Transverse colon (tissue), 4 donors: ENCODE data around the gene DNAH7. TPM values are rescaled to one million over a fixed set of nuclear protein-coding genes. Genes with fewer than 3 reads are reported as not detected.

ENCODE experiments used
- DNase-seq: peaks from one replicate; pipeline ENCODE4 v3.0.0-alpha.2; 2019
- H3K27ac ChIP-seq, 4 donors: fragments of 200-600 bp; sonication (generic); 2 replicates each; pipeline ENCODE4 v1.5.1; 2016 to 2018; ENCODE audit warnings: inconsistent platforms in 4 of 4
- H3K27me3 ChIP-seq: fragments of 200-600 bp; sonication (generic); 2 replicates; pipeline ENCODE4 v1.5.1; 2017; ENCODE audit warnings: inconsistent platforms
- H3K36me3 ChIP-seq, 4 donors: fragments of 200-600 bp; sonication (generic); 2 replicates each; pipeline ENCODE4 v1.5.1; 2017 to 2019; ENCODE audit warnings: inconsistent platforms in 4 of 4
- H3K4me1 ChIP-seq, 4 donors: fragments of 200-600 bp; sonication (generic); 2 replicates each; pipeline ENCODE4 v1.5.1; 2017 to 2020; ENCODE audit warnings: inconsistent platforms in 4 of 4
- H3K4me3 ChIP-seq, 4 donors: fragments of 200-600 bp; sonication (generic); 1 replicate in 1 of 4; 2 replicates in 3 of 4; pipeline versions ENCODE4 v1.5.1 to v1.6.1; 2017 to 2019; ENCODE audit warnings: inconsistent platforms in 4 of 4
- H3K9me3 ChIP-seq, 2 donors: fragments of 200-600 bp; sonication (generic); 2 replicates each; pipeline ENCODE4 v1.5.1; 2017 to 2019; ENCODE audit warnings: inconsistent platforms in 2 of 2
- EP300 ChIP-seq: sonication (generic); formaldehyde crosslinking; IDR thresholded peaks from one replicate; pipeline ENCODE4 v1.6.1; 2017; ENCODE audit warnings: antibody characterized with exemption, low read depth
- POLR2A ChIP-seq: fragments of 450-650 bp; IDR thresholded peaks from one replicate; pipeline ENCODE4 v1.6.1; 2016; ENCODE audit warnings: antibody characterized with exemption, mild to moderate bottlenecking, moderate library complexity
- POLR2AphosphoS5 ChIP-seq, 3 donors: sonication (generic); formaldehyde crosslinking; IDR thresholded peaks; one replicate each; pipeline ENCODE4 v1.6.1; 2016; ENCODE audit warnings: antibody characterized with exemption in 3 of 3
- WGBS, 2 donors: methylation state at CpG; one replicate each; pipeline ENCODE4 v1.1.5; 2018; ENCODE audit warnings: low coverage in 1 of 2; 5-methylcytosine and 5-hydroxymethylcytosine counted together
- in situ Hi-C, 4 donors: fragments of 200-750 bp; cut with MboI; loops; one replicate each; pipeline versions ENCODE4 v1.15.0 to v1.15.1; 2017; ENCODE audit warnings: low sequenced_read_pairs in 3 of 4, low pct_ligation_motif_present in 1 of 4, low pct_unique_long_range_greater_than_20kb in 1 of 4
- intact Hi-C: fragments of 100-400 bp; cut with DNase I; formaldehyde crosslinking; loops from one replicate; pipeline ENCODE4 v1.15.1; 2023; ENCODE audit warnings: low total_unique reads
- total RNA-seq, 4 donors: library from RNA; depleted of rRNA; stranded (reverse); fragments of >200 nt; gene quantifications; one replicate each; pipeline ENCODE4 v1.1.0, GENCODE V29; 2016
- TF ChIP-seq, protein P1 (sequence below), 5 experiments: fragments of 200-600 bp in 3 of 5; fragments of 450-650 bp in 2 of 5; sonication (generic) in 3 of 5; IDR thresholded peaks; 1 replicate in 2 of 5; 2 replicates in 3 of 5; pipeline ENCODE4 v1.5.1; 2016 to 2017; ENCODE audit warnings: antibody characterized with exemption in 5 of 5, inconsistent platforms in 3 of 5, mild to moderate bottlenecking in 2 of 5, moderate library complexity in 1 of 5

Gene DNAH7
- total RNA-seq, 4 donors from 2014 or later: 1.8 to 56.9 (median 8.1) TPM

DNA sequence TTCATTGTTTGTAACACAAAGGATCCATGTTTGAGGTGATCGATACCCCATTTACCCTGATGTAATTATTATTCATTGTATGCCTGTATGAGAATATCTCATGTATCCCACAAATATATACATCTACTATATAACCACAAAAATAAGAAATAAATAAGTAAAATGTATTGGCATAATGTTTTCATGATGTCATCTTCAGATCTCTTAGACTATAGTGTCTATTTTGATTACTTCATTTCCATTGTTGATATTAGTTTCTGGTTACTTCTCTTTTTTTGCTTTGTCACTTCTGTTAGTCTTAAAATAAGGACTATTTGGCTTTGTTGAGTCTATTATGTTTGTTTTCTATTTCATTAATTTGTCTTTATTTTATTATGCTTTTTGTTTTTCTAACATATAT, 301.9 kb downstream of the DNAH7 start:
- no peak for DNase-seq
- WGBS, 2 donors: 100% methylated on average over 1 of the region's 1 CpG
- intact Hi-C loops (no loop called here), in situ Hi-C loops (no loop called here)
- H3K4me3 ChIP-seq: no peak overlapping the region
- TF ChIP-seq EP300 (no peak), POLR2AphosphoS5 (IDR thresholded peaks at IDR 0.05) (no peak), POLR2A (no peak)
- TF ChIP-seq, protein P1, sequence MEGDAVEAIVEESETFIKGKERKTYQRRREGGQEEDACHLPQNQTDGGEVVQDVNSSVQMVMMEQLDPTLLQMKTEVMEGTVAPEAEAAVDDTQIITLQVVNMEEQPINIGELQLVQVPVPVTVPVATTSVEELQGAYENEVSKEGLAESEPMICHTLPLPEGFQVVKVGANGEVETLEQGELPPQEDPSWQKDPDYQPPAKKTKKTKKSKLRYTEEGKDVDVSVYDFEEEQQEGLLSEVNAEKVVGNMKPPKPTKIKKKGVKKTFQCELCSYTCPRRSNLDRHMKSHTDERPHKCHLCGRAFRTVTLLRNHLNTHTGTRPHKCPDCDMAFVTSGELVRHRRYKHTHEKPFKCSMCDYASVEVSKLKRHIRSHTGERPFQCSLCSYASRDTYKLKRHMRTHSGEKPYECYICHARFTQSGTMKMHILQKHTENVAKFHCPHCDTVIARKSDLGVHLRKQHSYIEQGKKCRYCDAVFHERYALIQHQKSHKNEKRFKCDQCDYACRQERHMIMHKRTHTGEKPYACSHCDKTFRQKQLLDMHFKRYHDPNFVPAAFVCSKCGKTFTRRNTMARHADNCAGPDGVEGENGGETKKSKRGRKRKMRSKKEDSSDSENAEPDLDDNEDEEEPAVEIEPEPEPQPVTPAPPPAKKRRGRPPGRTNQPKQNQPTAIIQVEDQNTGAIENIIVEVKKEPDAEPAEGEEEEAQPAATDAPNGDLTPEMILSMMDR (IDR thresholded peaks at IDR 0.05): no peak
- no peaks in the 10 kb centered on the region for H3K27me3 ChIP-seq
- no peaks in the 10 kb centered on the region for H3K36me3 ChIP-seq
- no peaks in the 10 kb centered on the region for H3K4me1 ChIP-seq
- no peak overlapping the region for H3K27ac ChIP-seq
- H3K9me3 ChIP-seq: peaks cover 0 to 2% of the 10 kb centered on the region in 2 donors

GRCh38 chr2:195763866-195764265, 304.8 kb downstream of the DNAH7 start:
- intact Hi-C loops (no loop called here), in situ Hi-C loops (no loop called here)
- no peak for DNase-seq
- Histone ChIP-seq H3K36me3 (no peaks in the 10 kb centered on the region), H3K4me1 (no peaks in the 10 kb centered on the region), H3K27ac (no peak overlapping the region), H3K4me3 (no peak overlapping the region), H3K9me3 (no peaks in the 10 kb centered on the region), H3K27me3 (no peaks in the 10 kb centered on the region)
- TF ChIP-seq POLR2A (no peak), EP300 (no peak), POLR2AphosphoS5 (IDR thresholded peaks at IDR 0.05) (no peak)
- TF ChIP-seq, protein P1 (IDR thresholded peaks at IDR 0.05): no peak

DNA sequence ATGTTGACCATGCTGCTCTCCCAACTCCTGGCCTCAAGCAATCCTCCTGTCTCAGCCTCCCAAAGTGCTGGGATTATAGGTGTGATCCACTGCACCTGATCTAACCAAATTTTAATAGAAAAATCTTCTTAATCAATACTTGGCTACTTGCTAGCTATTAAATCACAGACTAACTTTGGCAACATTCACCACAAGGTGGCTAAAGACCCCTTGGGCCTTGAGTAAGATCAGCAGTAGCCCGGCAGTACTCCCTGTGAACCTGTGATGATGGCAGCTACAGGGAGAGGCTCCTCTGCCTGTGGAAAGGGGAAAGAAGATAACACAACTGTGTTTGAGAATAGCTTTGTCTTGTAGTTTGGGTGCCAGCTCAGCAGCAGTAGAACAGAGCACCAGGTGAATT, 308.8 kb downstream of the DNAH7 start:
- intact Hi-C loops: no loop called here
- no peak overlapping the region for H3K27ac ChIP-seq
- no peak for DNase-seq
- no peaks in the 10 kb centered on the region for H3K36me3 ChIP-seq
- H3K27me3 ChIP-seq: no peaks in the 10 kb centered on the region
- no peaks in the 10 kb centered on the region for H3K4me1 ChIP-seq
- WGBS, 2 donors: 83 to 86% methylated on average over 1 of the region's 1 CpG
- TF ChIP-seq POLR2AphosphoS5 (IDR thresholded peaks at IDR 0.05): no peak
- no peak for TF ChIP-seq EP300
- no peak for TF ChIP-seq POLR2A
- TF ChIP-seq, protein P1 (IDR thresholded peaks at IDR 0.05): no peak
- in situ Hi-C loops: no loop called here
- H3K4me3 ChIP-seq: no peak overlapping the region
- no peaks in the 10 kb centered on the region for H3K9me3 ChIP-seq

GRCh38 chr2:195758846-195759245, 309.8 kb downstream of the DNAH7 start:
- intact Hi-C loops (no loop called here), in situ Hi-C loops (no loop called here)
- H3K9me3 ChIP-seq: no peaks in the 10 kb centered on the region
- H3K4me1 ChIP-seq: no peaks in the 10 kb centered on the region
- DNase-seq: no peak
- TF ChIP-seq POLR2A (no peak), POLR2AphosphoS5 (IDR thresholded peaks at IDR 0.05) (no peak), EP300 (no peak)
- TF ChIP-seq, protein P1 (IDR thresholded peaks at IDR 0.05): no peak
- 87% methylated on average over 3 of the region's 3 CpGs; no CpG with 5 or more reads in 1 of the 2 donors for WGBS, 2 donors
- no peaks in the 10 kb centered on the region for H3K36me3 ChIP-seq
- H3K4me3 ChIP-seq: no peak overlapping the region
- no peaks in the 10 kb centered on the region for H3K27me3 ChIP-seq
- H3K27ac ChIP-seq: no peak overlapping the region
